ENCODE measurements around the gene PRR15L. TPM values are rescaled to one million over a fixed set of nuclear protein-coding genes. Genes with fewer than 3 reads are reported as not detected.

The PRR15L gene
- total and polyA plus RNA-seq, 2 of the 8 experiments (the other 6 are each of a cell fraction or from before 2014, with no cell fraction given) = 0.26 to 1.1 TPM

DNA sequence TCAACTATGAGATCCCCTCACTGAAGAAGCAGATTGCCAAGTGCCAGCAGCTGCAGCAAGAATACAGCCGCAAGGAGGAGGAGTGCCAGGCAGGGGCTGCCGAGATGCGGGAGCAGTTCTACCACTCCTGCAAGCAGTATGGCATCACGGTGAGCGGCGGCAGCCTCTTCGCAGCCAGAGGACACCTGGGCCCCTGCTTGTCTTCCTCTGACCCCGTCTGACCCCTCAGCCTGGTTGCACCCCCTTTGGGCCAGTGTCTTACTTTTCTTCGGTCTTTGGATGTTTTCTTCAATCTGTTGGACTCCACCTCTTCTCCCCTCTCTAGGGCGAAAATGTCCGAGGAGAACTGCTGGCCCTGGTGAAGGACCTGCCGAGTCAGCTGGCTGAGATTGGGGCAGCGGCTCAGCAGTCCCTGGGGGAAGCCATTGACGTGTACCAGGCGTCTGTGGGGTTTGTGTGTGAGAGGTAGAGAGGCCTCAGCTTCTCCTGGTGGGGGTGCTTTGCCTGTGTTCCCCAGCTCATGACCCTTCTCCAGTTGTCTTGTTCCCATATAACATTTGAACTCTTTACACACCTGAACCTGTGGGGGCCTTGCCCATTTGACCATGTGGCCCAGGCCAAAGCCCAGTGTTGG is 17.6 kb upstream of the PRR15L start:
- H3K18ac ChIP-seq (ENCODE audit: extremely low read depth, low read length) = no peak overlapping the region
- no peaks in the 10 kb centered on the region for H3K27me3 ChIP-seq (replicated peaks in 1 of 4; ENCODE audit: control insufficient read depth in 3 of 4, extremely low read depth in 1 of 4, insufficient read depth in 3 of 4, low read length in 3 of 4)
- no peak overlapping the region for H3K27ac ChIP-seq (ENCODE audit: low read depth, low read length)
- no peaks in the 10 kb centered on the region for H3K9me3 ChIP-seq (ENCODE audit: insufficient read depth in 2 of 2, low read depth in 1 of 2, low read length in 1 of 2)
- H3K4ac ChIP-seq (replicated peaks; ENCODE audit: insufficient read length, low read depth, low read length) = no peak overlapping the region
- peaks cover 3% of the 10 kb centered on the region; the same call in 1 of the 2 replicates for H3K79me1 ChIP-seq (ENCODE audit: low read depth, low read length)
- H3K56ac ChIP-seq (replicated peaks; ENCODE audit: insufficient read length, low read depth, low read length) = no peak overlapping the region
- H2BK5ac ChIP-seq (ENCODE audit: low read depth, low read length) = no peak overlapping the region
- no peak overlapping the region for H2BK20ac ChIP-seq (ENCODE audit: low read length)
- H4K20me1 ChIP-seq (replicated peaks in 1 of 2; ENCODE audit: control insufficient read depth in 1 of 2, insufficient read depth in 2 of 2, low read length in 2 of 2) = no peaks in the 10 kb centered on the region
- H3K4me2 ChIP-seq (ENCODE audit: insufficient read depth in 1 of 2, low read depth in 2 of 2, low read length in 2 of 2) = no peak overlapping the region
- H4K91ac ChIP-seq (replicated peaks; ENCODE audit: insufficient read length, low read length) = no peak overlapping the region
- H3K4me1 ChIP-seq (replicated peaks in 1 of 4; ENCODE audit: control insufficient read depth in 3 of 4, insufficient read depth in 4 of 4, low read length in 3 of 4) = peaks cover 0 to 6% (median 2%) of the 10 kb centered on the region in 4 experiments; a peak in 6 of 7 replicates
- no peak overlapping the region for H4K8ac ChIP-seq (ENCODE audit: extremely low read depth, insufficient read depth, low read length)
- peaks cover 4% of the 10 kb centered on the region; the same call in 1 of the 2 replicates for H3K23me2 ChIP-seq (ENCODE audit: low read depth, low read length)
- H3K4me3 ChIP-seq (ENCODE audit: extremely low read depth in 1 of 4, insufficient read depth in 2 of 4, low read depth in 3 of 4, low read length in 4 of 4) = no peak overlapping the region
- POLR2A ChIA-PET (ENCODE audit: partially characterized antibody) = interaction anchor here (1.1 to 1.4 kb wide), 3 partner anchors 12 to 153 kb away, joined by 3 to 4 read pairs (median 3); partner anchors contain the start of gene NFE2L1
- no peak overlapping the region for H3K14ac ChIP-seq (ENCODE audit: insufficient read length)
- H2AFZ ChIP-seq (ENCODE audit: low read length) = no peak overlapping the region
- CTCF ChIA-PET (ENCODE audit: partially characterized antibody) = interaction anchor here (0.8 to 40.5 kb wide), 10 partner anchors 11 to 132 kb away, joined by 3 to 1010 read pairs (median 9); partner anchors contain the start of genes PNPO and PRR15L
- H2BK12ac ChIP-seq (ENCODE audit: low read depth, low read length) = no peak overlapping the region
- H3K9ac ChIP-seq (replicated peaks in 1 of 4; ENCODE audit: extremely low read depth in 1 of 4, low read depth in 3 of 4, low read length in 3 of 4) = no peak overlapping the region
- WGBS, 2 experiments (ENCODE audit: extremely low coverage in 1 of 2, insufficient coverage in 1 of 2, insufficient read length in 1 of 2, insufficient replicate concordance in 2 of 2, low coverage in 1 of 2, low lambda C conversion rate in 2 of 2, missing lambda C conversion rate in 1 of 2) = 93% methylated on average over 15 of the region's 15 CpGs; no CpG with 5 or more reads in 1 of the 2 experiments
- FAIRE-seq = no peak
- no peak overlapping the region for H3K23ac ChIP-seq (ENCODE audit: insufficient read length)
- no peak overlapping the region for H4K5ac ChIP-seq (ENCODE audit: insufficient read length, low read depth, low read length)
- peaks cover 13 to 49% (median 36%) of the 10 kb centered on the region in 4 experiments; a peak in 7 of 8 replicates for H3K36me3 ChIP-seq (ENCODE audit: control insufficient read depth in 2 of 4, insufficient read depth in 4 of 4, low read length in 3 of 4)
- TF ChIP-seq TBP (IDR thresholded peaks at IDR 0.05; ENCODE audit: low read depth, low read length) = no peak
- TF ChIP-seq RAD21 (IDR thresholded peaks at IDR 0.05 in 1 of 2, conservative IDR thresholded peaks at IDR 0.05 in 1 of 2; ENCODE audit: low read depth in 2 of 2, low read length in 2 of 2) = peak; percentile 15 to 18; a peak in 2 of 4 replicates
- TF ChIP-seq, protein P1, sequence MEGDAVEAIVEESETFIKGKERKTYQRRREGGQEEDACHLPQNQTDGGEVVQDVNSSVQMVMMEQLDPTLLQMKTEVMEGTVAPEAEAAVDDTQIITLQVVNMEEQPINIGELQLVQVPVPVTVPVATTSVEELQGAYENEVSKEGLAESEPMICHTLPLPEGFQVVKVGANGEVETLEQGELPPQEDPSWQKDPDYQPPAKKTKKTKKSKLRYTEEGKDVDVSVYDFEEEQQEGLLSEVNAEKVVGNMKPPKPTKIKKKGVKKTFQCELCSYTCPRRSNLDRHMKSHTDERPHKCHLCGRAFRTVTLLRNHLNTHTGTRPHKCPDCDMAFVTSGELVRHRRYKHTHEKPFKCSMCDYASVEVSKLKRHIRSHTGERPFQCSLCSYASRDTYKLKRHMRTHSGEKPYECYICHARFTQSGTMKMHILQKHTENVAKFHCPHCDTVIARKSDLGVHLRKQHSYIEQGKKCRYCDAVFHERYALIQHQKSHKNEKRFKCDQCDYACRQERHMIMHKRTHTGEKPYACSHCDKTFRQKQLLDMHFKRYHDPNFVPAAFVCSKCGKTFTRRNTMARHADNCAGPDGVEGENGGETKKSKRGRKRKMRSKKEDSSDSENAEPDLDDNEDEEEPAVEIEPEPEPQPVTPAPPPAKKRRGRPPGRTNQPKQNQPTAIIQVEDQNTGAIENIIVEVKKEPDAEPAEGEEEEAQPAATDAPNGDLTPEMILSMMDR (IDR thresholded peaks at IDR 0.05; ENCODE audit: control extremely low read depth in 1 of 3, insufficient read depth in 1 of 3, low read depth in 1 of 3, low read length in 3 of 3) = peak in 1 of 3 experiments; percentile 41; a peak in 1 of 4 replicates
- TF ChIP-seq FOSL1 (IDR thresholded peaks at IDR 0.05; ENCODE audit: insufficient read depth, low read depth, low read length) = no peak
- TF ChIP-seq BACH1 (IDR thresholded peaks at IDR 0.05; ENCODE audit: low read length) = no peak
- TF ChIP-seq POLR2AphosphoS5 (IDR thresholded peaks at IDR 0.05; ENCODE audit: low read depth, low read length) = no peak
- H2AK5ac ChIP-seq (ENCODE audit: low read depth, low read length) = no peak overlapping the region
- DNase-seq (ENCODE audit: low read depth in 1 of 2, low spot score in 2 of 2) = no peak
- H3K79me2 ChIP-seq (ENCODE audit: control insufficient read depth in 1 of 2, insufficient read depth in 2 of 2, low read length in 2 of 2) = peaks cover 0 to 12% of the 10 kb centered on the region in 2 experiments; a peak in 1 of 4 replicates
- H2BK120ac ChIP-seq (replicated peaks; ENCODE audit: low read depth, low read length) = no peak overlapping the region
- no peak overlapping the region for H2BK15ac ChIP-seq (ENCODE audit: low read length)

Measured in H1 (cell line).